HepG2 (cell line): ENCODE measurements around the gene EMC8.

Experiments used
- CTCF ChIP-seq: sonication (generic); formaldehyde crosslinking; IDR thresholded peaks from 2 replicates; pipeline ENCODE4 v1.5.0; 2020; ENCODE audit warnings: mild to moderate bottlenecking, missing genetic modification reagents, moderate library complexity
- DNMT1 ChIP-seq: sonication (generic); formaldehyde crosslinking; IDR thresholded peaks from 2 replicates; pipeline ENCODE4 v1.5.1; 2020; ENCODE audit warnings: mild to moderate bottlenecking, missing genetic modification reagents
- E2F1 ChIP-seq: sonication (generic); formaldehyde crosslinking; IDR thresholded peaks from 2 replicates; pipeline ENCODE4 v1.5.0; 2020; ENCODE audit warnings: missing genetic modification reagents
- USF2 ChIP-seq, 2 experiments: sonication (generic) in 1 of 2; formaldehyde crosslinking in 1 of 2; IDR thresholded peaks; 2 replicates each; pipeline versions ENCODE4 v1.5.1 to v1.6.1; 2011 to 2020; ENCODE audit warnings: borderline replicate concordance in 1 of 2, low read depth in 1 of 2, low read length in 1 of 2, mild to moderate bottlenecking in 1 of 2, missing genetic modification reagents in 1 of 2, moderate library complexity in 1 of 2
- ZNF12 ChIP-seq: sonication (generic); formaldehyde crosslinking; IDR thresholded peaks from 2 replicates; pipeline ENCODE4 v1.5.0; 2020; ENCODE audit warnings: missing genetic modification reagents
- ZNF138 ChIP-seq: sonication (generic); formaldehyde crosslinking; IDR thresholded peaks from 2 replicates; pipeline ENCODE4 v1.5.0; 2020; ENCODE audit warnings: mild to moderate bottlenecking, low read depth, missing genetic modification reagents
- ZNF543 ChIP-seq: sonication (generic); formaldehyde crosslinking; IDR thresholded peaks from 2 replicates; pipeline ENCODE4 v1.4.0; 2020; ENCODE audit warnings: mild to moderate bottlenecking, missing genetic modification reagents
- ZNF790 ChIP-seq: sonication (generic); formaldehyde crosslinking; IDR thresholded peaks from 2 replicates; pipeline ENCODE4 v1.8.0; 2022; ENCODE audit warnings: missing genetic modification reagents, mild to moderate bottlenecking, borderline replicate concordance

GRCh38 chr16:85842848-85843247 lies 43.5 kb upstream of the EMC8 start:
- TF ChIP-seq DNMT1 (CRISPR knock-in tag), result no peak
- TF ChIP-seq ZNF12 (CRISPR knock-in tag), result no peak
- no peak for TF ChIP-seq ZNF790
- TF ChIP-seq ZNF138 (CRISPR knock-in tag), result no peak
- TF ChIP-seq CTCF, result no peak
- TF ChIP-seq E2F1 (CRISPR knock-in tag), result no peak
- no peak for TF ChIP-seq ZNF543 (CRISPR knock-in tag)
- TF ChIP-seq USF2 (IDR thresholded peaks at IDR 0.05; ENCODE audit: low read depth, low read length), result no peak
- no peak for TF ChIP-seq USF2 (CRISPR knock-in tag; IDR thresholded peaks at IDR 0.05; ENCODE audit: borderline replicate concordance)
